GM06990 (cell line): ENCODE measurements around the gene OR6C65.

Experiments used
- DNase-seq: peaks from one replicate; pipeline ENCODE4 v3.0.0-alpha.2; 2011; ENCODE audit not compliant: insufficient read length; ENCODE audit errors: extremely low read depth
- H3K27me3 ChIP-seq: replicated peaks from 2 replicates; pipeline ENCODE4 v1.6.0; 2011; ENCODE audit warnings: low read length; ENCODE audit not compliant: control insufficient read depth, insufficient read depth
- H3K36me3 ChIP-seq: 2 replicates; pipeline ENCODE4 v1.5.1; 2011; ENCODE audit warnings: low read length; ENCODE audit not compliant: control insufficient read depth, insufficient read depth
- H3K4me3 ChIP-seq: replicated peaks from 2 replicates; pipeline ENCODE4 v1.5.1; 2011; ENCODE audit warnings: low read depth, mild to moderate bottlenecking, control low read depth, low read length
- TF ChIP-seq, protein P1 (sequence below): IDR thresholded peaks from 2 replicates; pipeline ENCODE4 v1.5.1; 2011; ENCODE audit warnings: low read length, control low read depth, mild to moderate bottlenecking, inconsistent platforms; ENCODE audit not compliant: insufficient read depth, poor library complexity, severe bottlenecking

The OR6C65 gene

DNA sequence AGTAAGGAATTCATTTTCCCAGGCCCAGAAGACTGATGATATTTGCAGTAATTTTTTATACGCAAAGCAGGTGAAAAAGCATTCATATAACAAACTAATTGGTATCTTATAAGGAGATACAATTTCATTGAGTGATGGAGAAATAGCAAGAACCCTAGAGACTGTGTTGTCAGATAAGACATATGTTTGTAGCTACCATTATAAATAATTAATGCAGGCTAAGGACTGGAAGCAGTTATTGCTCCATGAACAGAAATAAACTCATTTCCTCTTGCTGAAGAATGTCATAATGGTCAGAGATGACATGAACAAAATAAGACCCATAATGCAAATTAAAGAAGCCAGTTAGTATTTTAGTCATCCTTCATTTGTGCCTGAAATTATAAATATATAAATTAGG, 45.0 kb downstream of the OR6C65 start:
- DNase-seq: no peak
- TF ChIP-seq, protein P1, sequence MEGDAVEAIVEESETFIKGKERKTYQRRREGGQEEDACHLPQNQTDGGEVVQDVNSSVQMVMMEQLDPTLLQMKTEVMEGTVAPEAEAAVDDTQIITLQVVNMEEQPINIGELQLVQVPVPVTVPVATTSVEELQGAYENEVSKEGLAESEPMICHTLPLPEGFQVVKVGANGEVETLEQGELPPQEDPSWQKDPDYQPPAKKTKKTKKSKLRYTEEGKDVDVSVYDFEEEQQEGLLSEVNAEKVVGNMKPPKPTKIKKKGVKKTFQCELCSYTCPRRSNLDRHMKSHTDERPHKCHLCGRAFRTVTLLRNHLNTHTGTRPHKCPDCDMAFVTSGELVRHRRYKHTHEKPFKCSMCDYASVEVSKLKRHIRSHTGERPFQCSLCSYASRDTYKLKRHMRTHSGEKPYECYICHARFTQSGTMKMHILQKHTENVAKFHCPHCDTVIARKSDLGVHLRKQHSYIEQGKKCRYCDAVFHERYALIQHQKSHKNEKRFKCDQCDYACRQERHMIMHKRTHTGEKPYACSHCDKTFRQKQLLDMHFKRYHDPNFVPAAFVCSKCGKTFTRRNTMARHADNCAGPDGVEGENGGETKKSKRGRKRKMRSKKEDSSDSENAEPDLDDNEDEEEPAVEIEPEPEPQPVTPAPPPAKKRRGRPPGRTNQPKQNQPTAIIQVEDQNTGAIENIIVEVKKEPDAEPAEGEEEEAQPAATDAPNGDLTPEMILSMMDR: no peak
- Histone ChIP-seq H3K36me3 (no peaks in the 10 kb centered on the region), H3K4me3 (no peak overlapping the region), H3K27me3 (no peaks in the 10 kb centered on the region)

DNA sequence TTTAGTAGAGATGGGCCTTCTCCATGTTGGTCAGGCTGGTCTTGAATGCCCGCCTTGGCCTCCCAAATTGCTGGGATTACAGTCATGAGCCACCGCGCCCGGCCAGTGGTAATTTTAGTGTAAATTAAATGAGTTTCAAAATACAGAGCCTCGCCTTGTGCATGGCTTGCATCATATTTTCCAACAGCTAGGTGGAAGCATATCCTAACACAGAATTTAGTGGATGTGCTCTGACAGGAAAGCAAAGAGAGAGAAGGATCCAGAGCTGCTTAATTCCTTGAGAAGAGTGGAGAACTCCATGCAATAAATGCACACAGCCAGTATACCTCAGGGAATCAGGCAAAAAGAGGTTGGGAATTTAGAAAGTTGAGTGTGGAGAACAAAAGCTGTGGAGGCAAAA, 46.0 kb downstream of the OR6C65 start:
- Histone ChIP-seq H3K4me3 (no peak overlapping the region), H3K36me3 (no peaks in the 10 kb centered on the region), H3K27me3 (no peaks in the 10 kb centered on the region)
- no peak for DNase-seq
- TF ChIP-seq, protein P1: no peak

DNA sequence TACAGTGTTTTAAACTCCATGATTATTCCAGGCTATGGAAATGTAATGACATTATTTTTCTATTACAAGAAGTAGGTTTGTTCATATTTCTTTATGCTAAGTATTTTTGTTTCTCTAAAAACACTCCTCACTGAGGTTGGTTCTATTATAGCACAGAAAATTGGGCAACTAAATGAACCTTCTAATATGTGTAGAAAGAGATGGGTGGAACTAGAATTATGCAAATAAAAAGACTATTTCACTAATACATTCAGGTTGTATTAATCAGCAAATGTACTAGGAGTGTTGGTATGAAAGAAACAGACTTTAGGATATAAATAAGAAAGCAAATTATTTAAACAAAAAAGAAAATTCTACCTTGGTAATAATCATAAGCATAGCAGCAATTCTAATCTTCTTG, 48.5 kb downstream of the OR6C65 start:
- TF ChIP-seq, protein P1: no peak
- no peak overlapping the region for H3K4me3 ChIP-seq
- DNase-seq: no peak
- no peaks in the 10 kb centered on the region for H3K27me3 ChIP-seq
- no peaks in the 10 kb centered on the region for H3K36me3 ChIP-seq
